ENCODE results near the gene ALDH5A1. TPM values are rescaled to one million over a fixed set of nuclear protein-coding genes. Genes with fewer than 3 reads are reported as not detected.
A peak's percentile ranks its signal among the peaks of the same experiment; 100 is the strongest.

Gene ALDH5A1
- total RNA-seq, 1 donor from 2014 or later: 31.2 TPM

DNA sequence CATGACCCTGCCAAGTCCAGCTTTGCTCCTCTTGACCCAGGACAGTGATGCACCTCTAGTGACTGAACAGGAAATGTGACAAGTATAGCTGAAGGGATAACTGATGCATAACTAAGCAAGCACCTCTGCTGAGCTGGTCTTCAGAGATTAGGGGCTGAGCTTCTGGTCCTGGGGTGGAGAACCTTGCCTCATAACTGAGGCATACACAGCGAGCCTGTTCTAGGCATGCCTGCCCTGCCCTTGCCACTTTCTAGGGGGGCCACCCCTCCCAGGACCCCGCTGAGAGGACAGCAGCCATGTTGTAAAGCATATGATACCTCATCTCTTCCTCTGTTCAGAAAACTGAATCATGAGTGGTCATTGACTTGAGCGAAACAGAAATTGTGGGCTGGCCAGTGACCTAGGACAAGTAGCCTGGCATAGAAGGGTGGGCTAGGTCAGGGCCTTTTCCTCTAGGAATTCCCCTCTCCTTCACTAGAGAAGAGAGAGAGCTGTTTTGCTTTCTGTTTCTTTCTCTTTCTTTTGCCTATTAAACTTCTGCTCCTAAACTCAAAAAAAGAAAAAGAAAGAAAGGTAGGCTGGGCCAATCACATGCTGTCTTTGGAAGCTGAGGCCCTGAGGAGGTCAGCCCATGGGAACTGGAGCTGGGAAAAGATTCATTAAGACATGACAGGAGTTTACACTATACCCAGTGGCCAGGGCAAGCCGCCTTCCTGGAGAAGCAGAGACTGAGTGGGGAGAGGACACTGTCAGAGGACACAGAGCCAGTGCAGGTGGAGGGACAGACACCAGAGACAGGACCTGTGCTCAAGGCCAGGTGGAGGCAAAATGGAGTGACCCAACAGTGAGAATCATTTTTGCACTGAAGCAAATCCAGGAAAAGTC lies 23.1 kb downstream of the ALDH5A1 start:
- intact Hi-C loops (cut with micrococcal nuclease): no loop called here
- no peak for DNase-seq

GRCh38 chr6:24520929-24521546 lies 26.3 kb downstream of the ALDH5A1 start:
- DNase-seq: peak; percentile 69
- ATAC-seq: peak; percentile 78
- intact Hi-C loops (cut with micrococcal nuclease): no loop called here

More for the DNA sequence above, 23.1 kb downstream of the ALDH5A1 start:
- no peak for ATAC-seq

- intact Hi-C loops (cut with micrococcal nuclease): no loop called here
- ATAC-seq (no peak), DNase-seq (no peak)
These were observed 27.7 kb downstream of the ALDH5A1 start for GRCh38 chr6:24522228-24523176.

GRCh38 chr6:24524329-24524728 lies 29.6 kb downstream of the ALDH5A1 start:
- ATAC-seq (no peak), DNase-seq (no peak)
- intact Hi-C loops (cut with micrococcal nuclease): no loop called here

DNA sequence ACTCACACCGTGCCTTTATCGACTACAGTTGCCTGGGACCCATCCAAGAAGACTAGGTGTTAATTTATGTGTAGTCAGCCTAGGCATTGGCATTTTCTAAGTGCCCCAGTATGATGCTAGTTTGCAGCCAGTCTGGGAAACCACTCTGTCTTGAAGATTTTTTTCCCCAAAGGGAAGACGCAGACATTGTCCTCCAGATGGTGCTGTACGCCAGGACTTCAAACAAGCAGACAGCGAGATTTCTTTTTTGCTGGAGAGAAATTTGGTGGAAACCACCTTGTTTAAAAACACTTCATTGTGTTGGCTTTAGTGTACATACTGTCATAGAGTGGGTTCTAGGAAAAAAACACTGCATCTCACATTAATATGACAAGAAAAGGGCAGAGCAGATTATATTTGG lies 30.0 kb downstream of the ALDH5A1 start:
- DNase-seq (no peak), ATAC-seq (no peak)
- intact Hi-C loops (cut with micrococcal nuclease): no loop called here

GRCh38 chr6:24529985-24530384 lies 35.2 kb downstream of the ALDH5A1 start:
- intact Hi-C loops (cut with micrococcal nuclease): no loop called here
- no peak for DNase-seq
- no peak for ATAC-seq

DNA sequence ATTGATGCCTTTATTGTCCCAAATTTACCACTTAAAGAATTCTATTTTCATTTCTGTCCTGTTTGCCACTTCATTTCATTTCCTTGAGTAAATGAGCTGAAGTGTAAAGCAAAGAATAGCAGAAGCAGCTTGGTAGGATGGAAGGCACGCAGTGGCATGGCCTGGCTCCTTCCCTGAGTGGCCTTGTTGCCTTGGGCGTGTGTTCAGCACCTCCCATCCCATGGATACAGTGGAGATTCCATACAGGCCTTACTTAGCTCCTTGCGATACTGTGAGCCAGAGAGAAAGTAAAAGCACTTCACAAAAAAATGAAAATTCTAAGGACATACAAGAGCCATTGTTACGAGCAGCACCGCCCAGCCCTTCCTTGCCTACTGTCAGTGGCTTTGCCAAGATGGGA lies 39.6 kb downstream of the ALDH5A1 start:
- DNase-seq (no peak), ATAC-seq (no peak)
- intact Hi-C loops (cut with micrococcal nuclease): no loop called here

DNA sequence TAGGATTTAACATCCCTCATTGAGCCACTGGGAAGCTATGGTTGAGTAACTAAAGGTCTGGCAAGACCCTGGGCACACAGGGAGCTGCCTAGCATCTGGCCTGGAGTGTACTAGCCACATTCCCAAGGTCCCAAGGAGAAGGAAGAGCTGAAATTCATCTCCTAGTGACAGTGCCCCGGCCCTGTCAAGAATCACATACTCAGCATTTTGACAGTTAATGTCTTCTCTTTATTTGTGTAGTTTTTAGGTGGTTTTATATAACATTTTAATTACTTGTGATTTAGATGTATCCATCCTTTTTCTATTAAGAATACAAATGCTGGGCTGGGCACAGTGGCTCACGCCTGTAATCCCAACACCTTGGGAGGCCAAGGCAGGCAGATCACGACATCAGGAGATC lies 40.4 kb downstream of the ALDH5A1 start:
- intact Hi-C loops (cut with micrococcal nuclease): no loop called here
- DNase-seq (no peak), ATAC-seq (no peak)

DNA sequence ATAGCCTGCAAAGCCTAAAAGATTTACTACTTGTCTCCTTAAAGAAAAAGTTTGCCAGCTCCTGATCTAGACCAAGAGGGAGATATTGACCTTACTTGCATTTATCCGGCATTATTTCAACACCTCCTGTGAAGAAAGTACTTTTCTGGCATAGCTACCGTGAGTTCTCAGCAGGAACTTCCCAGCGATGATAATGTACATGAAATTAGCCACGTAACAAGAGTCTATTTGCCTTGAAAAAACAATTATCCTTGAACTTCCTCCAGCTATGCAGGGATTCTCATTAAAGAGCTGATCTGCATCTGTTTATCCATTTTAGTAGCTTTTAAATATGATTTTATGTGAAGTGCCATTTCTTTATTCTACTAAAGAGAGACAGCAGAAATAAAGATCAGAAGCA lies 41.7 kb downstream of the ALDH5A1 start:
- ATAC-seq (no peak), DNase-seq (no peak)
- intact Hi-C loops (cut with micrococcal nuclease): no loop called here

DNA sequence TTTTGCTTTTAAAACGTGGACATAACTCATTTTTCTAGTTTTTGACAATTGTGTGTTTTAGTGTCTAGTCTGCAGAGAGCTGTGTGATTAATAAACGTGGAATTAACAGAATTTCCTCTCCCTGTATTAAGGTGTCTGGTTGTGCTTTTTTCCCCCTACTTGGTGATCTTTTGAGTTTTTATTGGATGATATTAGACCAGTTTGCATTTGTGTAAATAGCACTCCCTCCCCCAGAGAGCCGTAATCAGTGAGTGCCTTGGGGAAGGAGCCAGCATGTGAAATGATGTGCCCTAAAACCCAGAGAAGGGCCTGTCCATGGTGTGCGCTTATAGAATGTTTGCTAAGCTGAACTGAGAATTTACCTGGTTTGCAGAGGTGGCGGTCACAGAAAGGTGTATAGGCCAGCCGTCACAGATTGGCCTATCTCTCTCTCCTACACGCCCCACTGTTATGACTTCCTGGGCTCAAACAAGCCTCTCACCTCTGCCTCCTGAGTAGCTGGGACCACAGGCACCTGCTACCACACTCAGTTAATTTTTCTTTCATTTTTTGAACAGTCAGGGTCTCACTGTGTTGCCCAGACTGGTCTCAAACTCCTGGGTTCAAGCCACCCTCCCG lies 42.4 kb downstream of the ALDH5A1 start:
- ATAC-seq (no peak), DNase-seq (no peak)
- intact Hi-C loops (cut with micrococcal nuclease): no loop called here

DNA sequence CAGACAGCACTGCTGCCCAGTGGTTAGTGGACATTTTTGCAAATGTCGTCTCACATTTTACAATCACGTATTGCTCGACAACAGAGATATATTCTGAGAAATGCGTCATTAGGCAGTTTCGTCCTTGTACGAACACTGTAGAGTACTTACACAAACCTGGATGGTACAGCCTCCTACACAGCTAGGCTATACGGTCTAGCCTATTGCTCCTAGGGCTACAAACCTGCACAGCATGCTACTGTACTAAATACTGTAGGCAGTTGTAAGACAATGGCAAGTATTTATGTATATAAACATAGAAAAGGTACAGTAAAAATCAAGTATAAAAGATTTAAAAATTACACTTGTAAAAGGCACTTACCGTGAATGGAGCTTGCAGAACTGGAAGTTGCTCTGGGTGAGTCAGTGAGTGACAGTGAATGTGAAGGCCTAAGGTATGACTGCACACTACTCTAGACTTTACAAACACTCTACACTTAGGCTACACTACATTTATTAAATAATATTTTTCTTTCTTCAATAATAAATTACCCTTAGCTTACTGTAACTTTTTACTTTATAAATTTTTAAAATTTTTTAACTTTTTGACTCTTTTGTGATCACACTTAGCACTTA lies 43.1 kb downstream of the ALDH5A1 start:
- no peak for ATAC-seq
- DNase-seq: no peak

DNA sequence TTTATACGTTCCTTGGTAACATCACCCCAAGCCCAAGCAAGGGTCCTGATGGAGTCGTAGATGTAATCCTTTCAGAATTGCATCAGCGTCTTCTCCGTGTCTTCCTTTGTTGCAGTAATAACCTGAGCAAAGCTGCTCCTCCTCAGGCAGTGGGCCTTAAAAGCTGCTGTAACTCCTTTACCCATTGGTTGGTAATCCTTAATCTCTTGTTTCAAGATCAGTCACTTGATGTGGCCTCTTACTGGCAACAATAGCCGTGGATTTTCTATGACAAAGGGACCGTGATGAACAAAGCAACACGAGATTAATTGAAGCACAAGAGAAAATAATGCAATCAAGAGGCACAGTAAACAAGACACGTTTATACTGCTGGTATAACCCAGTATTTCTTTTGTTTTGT lies 44.6 kb downstream of the ALDH5A1 start:
- ATAC-seq (no peak), DNase-seq (no peak)
- intact Hi-C loops (cut with micrococcal nuclease): no loop called here

More for the DNA sequence above, 43.1 kb downstream of the ALDH5A1 start:
- intact Hi-C loops (cut with micrococcal nuclease): no loop called here

DNA sequence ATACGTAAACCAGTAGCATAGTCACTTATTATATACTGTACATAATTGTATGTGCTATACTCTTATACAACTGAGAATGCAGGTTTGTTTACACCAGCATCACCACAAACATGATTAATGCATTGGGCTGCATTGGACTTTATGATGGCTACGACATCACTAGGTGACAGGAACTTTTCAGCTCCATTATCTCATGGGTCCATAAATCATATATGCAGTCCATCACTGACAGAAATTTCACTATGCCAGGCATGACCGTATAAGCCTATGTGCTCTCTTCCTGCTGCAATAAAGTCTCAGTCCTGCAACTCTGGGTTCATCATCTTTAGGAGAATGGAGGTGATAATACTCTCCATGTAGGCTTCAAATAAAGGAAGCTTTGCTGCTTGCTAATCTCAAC lies 45.4 kb downstream of the ALDH5A1 start:
- intact Hi-C loops (cut with micrococcal nuclease): no loop called here
- DNase-seq: no peak
- no peak for ATAC-seq

- ATAC-seq (no peak), DNase-seq (no peak)
- intact Hi-C loops (cut with micrococcal nuclease): no loop called here
These were observed 48.9 kb downstream of the ALDH5A1 start for GRCh38 chr6:24543683-24544082.

DNA sequence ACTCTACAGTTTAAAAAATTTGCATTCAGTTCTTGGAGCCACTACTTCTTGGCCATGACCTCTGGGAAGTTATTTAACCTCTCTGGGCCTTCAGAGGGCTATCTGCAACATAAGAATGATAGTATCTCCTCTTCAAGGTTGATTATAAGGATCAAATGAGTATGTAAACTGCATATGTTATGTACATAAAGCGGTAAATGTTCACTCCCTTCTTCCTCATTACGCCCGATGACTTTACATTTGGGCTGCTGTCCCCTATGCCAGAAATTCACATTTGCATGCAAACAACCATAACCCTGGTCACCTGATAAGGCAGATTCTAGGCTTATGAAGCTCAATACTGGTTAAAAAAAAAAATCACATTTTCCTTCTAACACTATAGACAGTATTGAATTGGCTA lies 50.4 kb downstream of the ALDH5A1 start:
- DNase-seq (no peak), ATAC-seq (no peak)
- intact Hi-C loops (cut with micrococcal nuclease): no loop called here

DNA sequence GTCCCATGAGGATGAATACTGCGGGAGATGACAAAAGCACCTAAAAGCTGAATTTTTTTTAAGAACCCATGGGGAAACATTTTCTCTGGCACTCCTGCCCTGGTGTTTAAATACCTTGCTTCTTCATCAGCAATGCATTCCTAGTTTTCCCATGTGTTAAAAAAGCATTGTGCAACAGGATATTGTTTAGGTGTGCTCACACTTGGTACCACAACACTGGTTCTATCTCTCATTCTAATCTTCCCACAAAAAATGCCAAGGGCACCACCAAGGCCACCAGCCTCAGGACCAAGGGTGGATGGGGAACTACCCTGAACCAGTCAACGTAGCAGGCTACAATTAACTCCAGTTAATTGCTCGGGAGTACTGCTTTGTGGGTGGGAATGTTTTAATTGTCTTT lies 50.9 kb downstream of the ALDH5A1 start:
- DNase-seq (no peak), ATAC-seq (no peak)
- intact Hi-C loops (cut with micrococcal nuclease): no loop called here

GRCh38 chr6:24546439-24546838 lies 51.7 kb downstream of the ALDH5A1 start:
- intact Hi-C loops (cut with micrococcal nuclease): no loop called here
- DNase-seq (peak; percentile 32), ATAC-seq (peak; percentile 69)

DNA sequence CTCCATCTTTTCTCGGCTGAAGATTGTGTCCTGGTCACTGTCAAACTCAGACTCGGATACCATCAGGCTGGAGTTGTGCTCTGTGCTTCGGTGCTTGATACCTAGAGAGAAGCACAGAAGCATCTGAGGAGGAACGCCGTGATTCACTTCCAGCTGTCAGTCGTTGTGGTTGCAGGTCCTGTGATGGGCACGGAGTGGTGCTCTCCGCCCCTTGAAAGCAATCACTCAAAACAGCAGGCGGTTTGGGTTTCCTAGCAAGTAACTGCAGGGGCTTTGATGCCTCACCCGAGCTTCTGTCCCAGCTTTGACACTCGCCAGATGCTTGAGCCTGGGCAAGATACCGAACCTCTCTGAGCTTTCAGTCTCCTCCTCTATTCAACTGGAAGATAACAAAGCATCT lies 52.5 kb downstream of the ALDH5A1 start:
- DNase-seq (no peak), ATAC-seq (peak; percentile 45)
- intact Hi-C loops (cut with micrococcal nuclease): no loop called here

GRCh38 chr6:24549158-24549557 lies 54.4 kb downstream of the ALDH5A1 start:
- intact Hi-C loops (cut with micrococcal nuclease): no loop called here
- no peak for ATAC-seq
- DNase-seq: no peak

Data from left ventricle myocardium superior (tissue), 1 donor.